RWPE2 (cell line): ENCODE measurements around the gene CSTF2T.
A peak's percentile ranks its signal among the peaks of the same experiment; 100 is the strongest.

ENCODE experiments used
- ATAC-seq: fragments of 200-7000 bp; cut with Tn5 transposase; 3 replicates; pipeline ENCODE4 v1.9.1; 2021; ENCODE audit warnings: low read depth
- DNase-seq: peaks from one replicate; pipeline ENCODE4 v3.0.0-alpha.2; 2020; ENCODE audit warnings: low spot score
- H3K27ac ChIP-seq: fragments of 450-650 bp; 2 replicates; pipeline ENCODE4 v1.5.1; 2017; ENCODE audit warnings: mild to moderate bottlenecking; ENCODE audit not compliant: poor library complexity, severe bottlenecking
- H3K27me3 ChIP-seq: fragments of 250-450 bp; sonication (Bioruptor Pico); 2 replicates; pipeline ENCODE4 v1.5.1; 2021; ENCODE audit warnings: mild to moderate bottlenecking, moderate library complexity; ENCODE audit not compliant: insufficient read depth, poor library complexity, severe bottlenecking
- H3K36me3 ChIP-seq: fragments of 250-450 bp; sonication (Bioruptor Pico); 2 replicates; pipeline ENCODE4 v1.5.1; 2020; ENCODE audit warnings: low read depth, mild to moderate bottlenecking, moderate library complexity
- H3K4me1 ChIP-seq: fragments of 250-450 bp; sonication (Bioruptor Pico); 2 replicates; pipeline ENCODE4 v1.5.1; 2021; ENCODE audit warnings: mild to moderate bottlenecking, moderate library complexity; ENCODE audit not compliant: insufficient read depth, poor library complexity, severe bottlenecking
- H3K4me3 ChIP-seq: fragments of 250-450 bp; sonication (Bioruptor Pico); 2 replicates; pipeline ENCODE4 v1.5.1; 2021; ENCODE audit warnings: mild to moderate bottlenecking, moderate library complexity; ENCODE audit not compliant: severe bottlenecking
- H3K9me3 ChIP-seq: fragments of 250-450 bp; sonication (Bioruptor Pico); 2 replicates; pipeline ENCODE4 v1.5.1; 2021; ENCODE audit warnings: mild to moderate bottlenecking, moderate library complexity; ENCODE audit not compliant: severe bottlenecking
- TF ChIP-seq, protein P1 (sequence below): fragments of 450-650 bp; IDR thresholded peaks from one replicate; pipeline ENCODE4 v1.5.1; 2017; ENCODE audit warnings: mild to moderate bottlenecking, moderate library complexity; ENCODE audit not compliant: poor library complexity, severe bottlenecking

The CSTF2T gene

DNA sequence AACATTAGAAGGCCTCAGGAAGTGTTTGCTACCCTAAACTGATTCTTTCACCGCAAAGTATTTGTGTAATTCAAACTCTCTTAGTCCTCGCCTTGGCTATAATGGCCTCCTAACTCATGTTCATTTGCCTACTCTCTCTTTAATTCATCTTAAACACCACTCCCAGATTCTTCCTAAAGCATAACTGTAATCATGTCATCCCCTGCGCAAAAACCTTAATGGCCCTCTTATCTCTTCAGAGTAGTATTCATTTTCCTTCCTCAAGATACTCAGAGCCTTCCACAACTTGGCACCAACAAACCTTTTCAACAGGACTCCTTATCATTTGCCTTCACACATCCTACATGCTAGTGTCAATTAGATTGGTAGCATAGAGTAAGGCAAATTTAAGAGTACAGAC lies 42.9 kb downstream of the CSTF2T start:
- Histone ChIP-seq H3K9me3 (no peaks in the 10 kb centered on the region), H3K27me3 (no peaks in the 10 kb centered on the region), H3K27ac (no peak overlapping the region), H3K36me3 (no peaks in the 10 kb centered on the region), H3K4me3 (no peak overlapping the region), H3K4me1 (no peaks in the 10 kb centered on the region)
- TF ChIP-seq, protein P1, sequence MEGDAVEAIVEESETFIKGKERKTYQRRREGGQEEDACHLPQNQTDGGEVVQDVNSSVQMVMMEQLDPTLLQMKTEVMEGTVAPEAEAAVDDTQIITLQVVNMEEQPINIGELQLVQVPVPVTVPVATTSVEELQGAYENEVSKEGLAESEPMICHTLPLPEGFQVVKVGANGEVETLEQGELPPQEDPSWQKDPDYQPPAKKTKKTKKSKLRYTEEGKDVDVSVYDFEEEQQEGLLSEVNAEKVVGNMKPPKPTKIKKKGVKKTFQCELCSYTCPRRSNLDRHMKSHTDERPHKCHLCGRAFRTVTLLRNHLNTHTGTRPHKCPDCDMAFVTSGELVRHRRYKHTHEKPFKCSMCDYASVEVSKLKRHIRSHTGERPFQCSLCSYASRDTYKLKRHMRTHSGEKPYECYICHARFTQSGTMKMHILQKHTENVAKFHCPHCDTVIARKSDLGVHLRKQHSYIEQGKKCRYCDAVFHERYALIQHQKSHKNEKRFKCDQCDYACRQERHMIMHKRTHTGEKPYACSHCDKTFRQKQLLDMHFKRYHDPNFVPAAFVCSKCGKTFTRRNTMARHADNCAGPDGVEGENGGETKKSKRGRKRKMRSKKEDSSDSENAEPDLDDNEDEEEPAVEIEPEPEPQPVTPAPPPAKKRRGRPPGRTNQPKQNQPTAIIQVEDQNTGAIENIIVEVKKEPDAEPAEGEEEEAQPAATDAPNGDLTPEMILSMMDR: no peak
- DNase-seq: no peak
- ATAC-seq: no peak

DNA sequence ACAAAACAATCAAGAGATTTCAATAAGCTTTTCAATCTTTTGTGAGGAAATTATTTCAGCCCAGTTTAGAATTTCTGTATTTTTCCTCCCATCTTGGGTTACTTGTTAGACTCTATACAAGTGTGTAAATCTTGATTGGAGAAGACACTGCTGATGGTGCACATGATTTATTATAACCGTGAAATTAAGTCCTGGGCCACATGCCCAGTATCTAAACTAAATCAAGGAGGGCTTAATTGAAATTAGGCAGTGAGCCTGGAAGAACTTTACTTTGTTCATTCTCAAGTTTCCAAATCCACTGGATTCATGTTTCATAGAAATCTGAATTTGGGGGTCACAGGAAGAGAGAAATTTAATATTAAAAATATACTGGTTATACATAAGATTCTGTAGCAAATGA lies 44.5 kb downstream of the CSTF2T start:
- H3K36me3 ChIP-seq: no peaks in the 10 kb centered on the region
- no peaks in the 10 kb centered on the region for H3K9me3 ChIP-seq
- no peak for ATAC-seq
- no peak overlapping the region for H3K4me3 ChIP-seq
- no peak overlapping the region for H3K27ac ChIP-seq
- H3K4me1 ChIP-seq: no peaks in the 10 kb centered on the region
- DNase-seq: no peak
- no peaks in the 10 kb centered on the region for H3K27me3 ChIP-seq
- TF ChIP-seq, protein P1: no peak

DNA sequence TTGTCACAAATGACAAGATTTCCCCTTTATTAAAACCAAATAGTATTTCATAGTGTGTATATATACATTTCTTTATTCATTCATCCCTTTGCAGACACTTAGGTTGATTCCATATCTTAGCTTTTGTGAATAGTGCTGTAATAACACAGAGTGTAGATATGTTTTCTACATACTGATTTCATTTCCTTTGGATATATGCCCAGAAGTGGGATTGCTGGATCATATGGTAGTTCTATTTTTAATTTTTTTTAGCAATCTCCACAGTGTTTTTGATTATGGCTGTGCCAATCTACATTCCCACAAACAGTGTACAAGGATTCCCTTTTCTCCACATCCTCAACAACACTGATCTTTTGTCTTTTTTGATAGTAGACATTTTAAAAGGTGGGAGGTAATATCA lies 46.4 kb downstream of the CSTF2T start:
- H3K27me3 ChIP-seq: no peaks in the 10 kb centered on the region
- no peak overlapping the region for H3K4me3 ChIP-seq
- no peaks in the 10 kb centered on the region for H3K9me3 ChIP-seq
- H3K36me3 ChIP-seq: no peaks in the 10 kb centered on the region
- no peak for ATAC-seq
- TF ChIP-seq, protein P1: no peak
- no peak overlapping the region for H3K27ac ChIP-seq
- DNase-seq: no peak
- no peaks in the 10 kb centered on the region for H3K4me1 ChIP-seq

DNA sequence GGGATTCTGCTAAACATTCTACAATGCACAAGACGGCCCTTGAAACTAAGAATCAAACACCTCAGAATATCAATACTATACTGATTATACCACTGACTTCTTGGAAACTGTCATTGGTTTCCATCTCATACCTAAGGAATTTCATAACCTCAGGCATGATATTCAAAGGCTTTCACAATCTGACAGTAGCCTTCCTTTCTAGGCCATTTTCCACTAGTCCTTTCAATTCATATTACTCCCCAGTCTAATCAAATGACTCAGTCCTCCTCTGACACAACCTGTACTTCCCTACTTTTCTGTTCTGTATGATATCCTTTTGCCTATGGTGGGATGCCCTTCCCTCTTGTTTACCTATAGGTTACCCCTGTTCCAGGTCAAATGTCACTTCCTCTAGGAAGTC lies 48.3 kb downstream of the CSTF2T start:
- Histone ChIP-seq H3K4me3 (no peak overlapping the region), H3K36me3 (no peaks in the 10 kb centered on the region), H3K4me1 (no peaks in the 10 kb centered on the region), H3K9me3 (no peaks in the 10 kb centered on the region), H3K27ac (no peak overlapping the region), H3K27me3 (no peaks in the 10 kb centered on the region)
- TF ChIP-seq, protein P1: no peak
- no peak for DNase-seq
- ATAC-seq: peak; percentile 54

DNA sequence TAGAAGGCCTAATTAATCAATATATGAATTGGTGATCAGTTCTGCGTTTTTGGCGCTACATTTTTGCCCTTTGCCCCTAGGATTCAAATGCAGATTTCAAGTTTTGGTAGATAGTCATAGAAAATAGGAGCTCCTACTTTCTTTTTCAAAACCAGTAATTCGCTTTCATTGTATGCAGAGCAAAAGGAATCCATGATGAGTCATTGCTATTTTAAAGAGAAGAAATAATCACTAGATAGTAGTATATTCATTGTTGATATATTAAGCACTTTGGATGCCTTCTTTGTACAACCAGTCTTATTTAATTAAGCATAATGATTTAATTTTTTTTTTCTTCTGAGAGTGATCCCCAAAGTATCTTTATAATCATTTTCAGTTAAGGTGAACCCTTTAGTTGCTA lies 50.3 kb downstream of the CSTF2T start:
- H3K4me3 ChIP-seq: no peak overlapping the region
- DNase-seq: no peak
- H3K36me3 ChIP-seq: no peaks in the 10 kb centered on the region
- no peaks in the 10 kb centered on the region for H3K9me3 ChIP-seq
- TF ChIP-seq, protein P1: no peak
- peaks cover 3% of the 10 kb centered on the region for H3K27me3 ChIP-seq
- H3K4me1 ChIP-seq: no peaks in the 10 kb centered on the region
- H3K27ac ChIP-seq: no peak overlapping the region
- no peak for ATAC-seq
